SK-N-SH treated with all-trans-retinoic acid at 6 μM for 48 hours (cell line): ENCODE measurements around the gene LRMDA.

Source experiments
- ATAC-seq: fragments of 200-7000 bp; cut with Tn5 transposase; 3 replicates; pipeline ENCODE4 v1.9.1; 2020; ENCODE audit warnings: mild to moderate bottlenecking, moderate library complexity
- ARNTL ChIP-seq: fragments of 450-650 bp; formaldehyde crosslinking; IDR thresholded peaks from 2 replicates; pipeline ENCODE4 v1.5.0; 2020; ENCODE audit warnings: low read depth, mild to moderate bottlenecking, moderate library complexity, borderline replicate concordance
- BACH2 ChIP-seq: fragments of 250-450 bp; sonication (Bioruptor Pico); IDR thresholded peaks from 2 replicates; pipeline ENCODE4 v1.9.0; 2021; ENCODE audit warnings: mild to moderate bottlenecking, borderline replicate concordance
- CSDC2 ChIP-seq: fragments of 250-450 bp; sonication (Bioruptor Pico); IDR thresholded peaks from 2 replicates; pipeline ENCODE4 v1.5.0; 2020; ENCODE audit warnings: mild to moderate bottlenecking, moderate library complexity
- ESRRG ChIP-seq: fragments of 250-450 bp; sonication (Bioruptor Pico); IDR thresholded peaks from 2 replicates; pipeline ENCODE4 v1.6.1; 2021; ENCODE audit warnings: mild to moderate bottlenecking
- GLIS3 ChIP-seq: fragments of 250-450 bp; sonication (Bioruptor Pico); IDR thresholded peaks from 2 replicates; pipeline ENCODE4 v1.5.0; 2020; ENCODE audit warnings: mild to moderate bottlenecking, moderate library complexity
- OSR1 ChIP-seq: fragments of 250-450 bp; sonication (Bioruptor Pico); IDR thresholded peaks from 2 replicates; pipeline ENCODE4 v1.8.0; 2022; ENCODE audit warnings: moderate library complexity, mild to moderate bottlenecking, inconsistent platforms
- PPARA ChIP-seq: fragments of 250-450 bp; sonication (Bioruptor Pico); IDR thresholded peaks from 2 replicates; pipeline ENCODE4 v1.5.0; 2020; ENCODE audit warnings: mild to moderate bottlenecking, borderline replicate concordance
- RARB ChIP-seq: fragments of 250-450 bp; sonication (Bioruptor Pico); IDR thresholded peaks from 2 replicates; pipeline ENCODE4 v1.8.0; 2021; ENCODE audit warnings: mild to moderate bottlenecking, moderate library complexity
- SNAI2 ChIP-seq: fragments of 250-450 bp; sonication (Bioruptor Pico); IDR thresholded peaks from 2 replicates; pipeline ENCODE4 v1.5.0; 2020; ENCODE audit warnings: mild to moderate bottlenecking, moderate library complexity
- TCF4 ChIP-seq: fragments of 250-450 bp; sonication (Bioruptor Pico); IDR thresholded peaks from 2 replicates; pipeline ENCODE4 v1.8.0; 2021; ENCODE audit warnings: mild to moderate bottlenecking, moderate library complexity, borderline replicate concordance
- TOX ChIP-seq: fragments of 250-450 bp; sonication (Bioruptor Pico); IDR thresholded peaks from 2 replicates; pipeline ENCODE4 v1.8.0; 2021; ENCODE audit warnings: mild to moderate bottlenecking, moderate library complexity, borderline replicate concordance
- ZC3H10 ChIP-seq: fragments of 250-450 bp; sonication (Bioruptor Pico); IDR thresholded peaks from 2 replicates; pipeline ENCODE4 v1.5.1; 2021; ENCODE audit warnings: mild to moderate bottlenecking, moderate library complexity
- ZFP3 ChIP-seq: fragments of 250-450 bp; sonication (Bioruptor Pico); IDR thresholded peaks from 2 replicates; pipeline ENCODE4 v1.5.0; 2020; ENCODE audit warnings: mild to moderate bottlenecking, moderate library complexity
- ZFP30 ChIP-seq: fragments of 450-650 bp; formaldehyde crosslinking; IDR thresholded peaks from 2 replicates; pipeline ENCODE4 v1.5.0; 2022; ENCODE audit warnings: mild to moderate bottlenecking, moderate library complexity
- ZNF565 ChIP-seq: fragments of 450-650 bp; formaldehyde crosslinking; conservative IDR thresholded peaks from 2 replicates; pipeline ENCODE4 v1.5.0; 2020; ENCODE audit warnings: low read depth, mild to moderate bottlenecking, moderate library complexity
- ZNF70 ChIP-seq: fragments of 450-650 bp; formaldehyde crosslinking; IDR thresholded peaks from 2 replicates; pipeline ENCODE4 v1.5.0; 2020; ENCODE audit warnings: mild to moderate bottlenecking, moderate library complexity
- ZNF8 ChIP-seq: fragments of 450-650 bp; formaldehyde crosslinking; IDR thresholded peaks from 2 replicates; pipeline ENCODE4 v1.5.0; 2020; ENCODE audit warnings: mild to moderate bottlenecking, moderate library complexity
- TF ChIP-seq, protein P1 (sequence below): fragments of 250-450 bp; sonication (Bioruptor Pico); IDR thresholded peaks from 2 replicates; pipeline ENCODE4 v1.5.0; 2020; ENCODE audit warnings: mild to moderate bottlenecking, moderate library complexity
- TF ChIP-seq, protein P2 (sequence below): fragments of 250-450 bp; sonication (Bioruptor Pico); IDR thresholded peaks from 2 replicates; pipeline ENCODE4 v1.8.0; 2021; ENCODE audit warnings: low read depth, mild to moderate bottlenecking, moderate library complexity, borderline replicate concordance
- TF ChIP-seq, protein P3 (sequence below): fragments of 250-450 bp; sonication (Bioruptor Pico); IDR thresholded peaks from 2 replicates; pipeline ENCODE4 v1.5.1; 2021; ENCODE audit warnings: mild to moderate bottlenecking, moderate library complexity

The LRMDA gene

DNA sequence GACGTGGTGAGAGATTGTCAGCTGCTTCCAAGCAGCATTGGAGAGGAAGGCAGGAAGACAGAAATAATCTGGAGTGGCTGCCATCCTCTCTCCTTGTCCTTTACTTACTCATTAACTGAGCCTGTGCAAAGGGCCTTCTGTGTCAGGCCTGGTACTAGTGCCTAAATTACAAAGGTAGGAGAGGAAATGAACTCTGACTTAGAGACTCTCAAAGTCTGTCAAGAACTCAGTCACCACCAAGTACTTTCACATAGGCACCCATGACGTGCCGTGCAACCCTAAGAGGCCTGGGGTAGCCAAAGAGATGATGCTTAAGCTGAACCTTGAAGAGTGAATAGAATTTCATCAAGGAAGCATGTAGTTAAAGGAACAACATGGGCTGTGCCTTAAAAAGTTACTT lies 866.9 kb downstream of the LRMDA start (continued):
- TF ChIP-seq, protein P1, sequence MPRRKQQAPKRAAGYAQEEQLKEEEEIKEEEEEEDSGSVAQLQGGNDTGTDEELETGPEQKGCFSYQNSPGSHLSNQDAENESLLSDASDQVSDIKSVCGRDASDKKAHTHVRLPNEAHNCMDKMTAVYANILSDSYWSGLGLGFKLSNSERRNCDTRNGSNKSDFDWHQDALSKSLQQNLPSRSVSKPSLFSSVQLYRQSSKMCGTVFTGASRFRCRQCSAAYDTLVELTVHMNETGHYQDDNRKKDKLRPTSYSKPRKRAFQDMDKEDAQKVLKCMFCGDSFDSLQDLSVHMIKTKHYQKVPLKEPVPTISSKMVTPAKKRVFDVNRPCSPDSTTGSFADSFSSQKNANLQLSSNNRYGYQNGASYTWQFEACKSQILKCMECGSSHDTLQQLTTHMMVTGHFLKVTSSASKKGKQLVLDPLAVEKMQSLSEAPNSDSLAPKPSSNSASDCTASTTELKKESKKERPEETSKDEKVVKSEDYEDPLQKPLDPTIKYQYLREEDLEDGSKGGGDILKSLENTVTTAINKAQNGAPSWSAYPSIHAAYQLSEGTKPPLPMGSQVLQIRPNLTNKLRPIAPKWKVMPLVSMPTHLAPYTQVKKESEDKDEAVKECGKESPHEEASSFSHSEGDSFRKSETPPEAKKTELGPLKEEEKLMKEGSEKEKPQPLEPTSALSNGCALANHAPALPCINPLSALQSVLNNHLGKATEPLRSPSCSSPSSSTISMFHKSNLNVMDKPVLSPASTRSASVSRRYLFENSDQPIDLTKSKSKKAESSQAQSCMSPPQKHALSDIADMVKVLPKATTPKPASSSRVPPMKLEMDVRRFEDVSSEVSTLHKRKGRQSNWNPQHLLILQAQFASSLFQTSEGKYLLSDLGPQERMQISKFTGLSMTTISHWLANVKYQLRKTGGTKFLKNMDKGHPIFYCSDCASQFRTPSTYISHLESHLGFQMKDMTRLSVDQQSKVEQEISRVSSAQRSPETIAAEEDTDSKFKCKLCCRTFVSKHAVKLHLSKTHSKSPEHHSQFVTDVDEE, result no peak

GRCh38 chr10:76299501-76299900 lies 868.1 kb downstream of the LRMDA start:
- TF ChIP-seq, protein P1, result no peak
- TF ChIP-seq ZNF8 (CRISPR knock-in tag), result no peak
- TF ChIP-seq TOX (CRISPR knock-in tag), result no peak
- TF ChIP-seq, protein P2, sequence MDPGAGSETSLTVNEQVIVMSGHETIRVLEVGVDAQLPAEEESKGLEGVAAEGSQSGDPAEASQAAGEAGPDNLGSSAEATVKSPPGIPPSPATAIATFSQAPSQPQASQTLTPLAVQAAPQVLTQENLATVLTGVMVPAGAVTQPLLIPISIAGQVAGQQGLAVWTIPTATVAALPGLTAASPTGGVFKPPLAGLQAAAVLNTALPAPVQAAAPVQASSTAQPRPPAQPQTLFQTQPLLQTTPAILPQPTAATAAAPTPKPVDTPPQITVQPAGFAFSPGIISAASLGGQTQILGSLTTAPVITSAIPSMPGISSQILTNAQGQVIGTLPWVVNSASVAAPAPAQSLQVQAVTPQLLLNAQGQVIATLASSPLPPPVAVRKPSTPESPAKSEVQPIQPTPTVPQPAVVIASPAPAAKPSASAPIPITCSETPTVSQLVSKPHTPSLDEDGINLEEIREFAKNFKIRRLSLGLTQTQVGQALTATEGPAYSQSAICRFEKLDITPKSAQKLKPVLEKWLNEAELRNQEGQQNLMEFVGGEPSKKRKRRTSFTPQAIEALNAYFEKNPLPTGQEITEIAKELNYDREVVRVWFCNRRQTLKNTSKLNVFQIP (CRISPR knock-in tag), result no peak
- no peak for TF ChIP-seq PPARA
- TF ChIP-seq TCF4 (CRISPR knock-in tag), result no peak
- no peak for TF ChIP-seq ZNF565 (CRISPR knock-in tag)
- TF ChIP-seq OSR1 (CRISPR knock-in tag), result no peak
- no peak for TF ChIP-seq BACH2 (CRISPR knock-in tag)
- no peak for TF ChIP-seq ZC3H10
- TF ChIP-seq ESRRG (CRISPR knock-in tag), result no peak
- no peak for TF ChIP-seq GLIS3 (CRISPR knock-in tag)
- TF ChIP-seq, protein P3, sequence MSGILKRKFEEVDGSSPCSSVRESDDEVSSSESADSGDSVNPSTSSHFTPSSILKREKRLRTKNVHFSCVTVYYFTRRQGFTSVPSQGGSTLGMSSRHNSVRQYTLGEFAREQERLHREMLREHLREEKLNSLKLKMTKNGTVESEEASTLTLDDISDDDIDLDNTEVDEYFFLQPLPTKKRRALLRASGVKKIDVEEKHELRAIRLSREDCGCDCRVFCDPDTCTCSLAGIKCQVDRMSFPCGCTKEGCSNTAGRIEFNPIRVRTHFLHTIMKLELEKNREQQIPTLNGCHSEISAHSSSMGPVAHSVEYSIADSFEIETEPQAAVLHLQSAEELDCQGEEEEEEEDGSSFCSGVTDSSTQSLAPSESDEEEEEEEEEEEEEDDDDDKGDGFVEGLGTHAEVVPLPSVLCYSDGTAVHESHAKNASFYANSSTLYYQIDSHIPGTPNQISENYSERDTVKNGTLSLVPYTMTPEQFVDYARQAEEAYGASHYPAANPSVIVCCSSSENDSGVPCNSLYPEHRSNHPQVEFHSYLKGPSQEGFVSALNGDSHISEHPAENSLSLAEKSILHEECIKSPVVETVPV (CRISPR knock-in tag), result no peak
- no peak for TF ChIP-seq ZFP3 (CRISPR knock-in tag)
- no peak for ATAC-seq

DNA sequence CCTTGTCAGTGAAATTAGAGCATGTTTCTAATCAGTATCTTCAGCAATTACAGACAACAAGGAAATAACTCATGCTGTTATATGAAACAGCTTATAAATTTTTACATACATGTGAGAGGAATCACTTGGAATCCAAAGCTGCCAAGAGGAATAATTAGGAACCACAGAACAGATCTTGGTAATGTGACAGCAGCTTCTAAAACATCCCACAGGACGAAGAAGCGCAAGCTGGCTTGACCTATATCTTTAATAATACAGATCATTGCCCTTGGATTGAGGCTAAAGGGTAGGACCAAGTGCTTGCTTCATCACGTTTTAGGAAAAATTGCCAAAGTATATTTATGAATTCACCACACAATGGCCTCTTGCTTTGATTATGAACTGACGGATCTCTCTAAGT lies 869.8 kb downstream of the LRMDA start:
- no peak for ATAC-seq
- TF ChIP-seq SNAI2 (CRISPR knock-in tag), result no peak
- TF ChIP-seq OSR1 (CRISPR knock-in tag), result no peak
- no peak for TF ChIP-seq RARB
- no peak for TF ChIP-seq PPARA
- TF ChIP-seq, protein P3 (CRISPR knock-in tag), result no peak
- TF ChIP-seq ZFP3 (CRISPR knock-in tag), result no peak
- TF ChIP-seq, protein P1, result no peak
- no peak for TF ChIP-seq ARNTL (CRISPR knock-in tag)
- TF ChIP-seq CSDC2 (CRISPR knock-in tag), result no peak
- TF ChIP-seq, protein P2 (CRISPR knock-in tag), result no peak
- no peak for TF ChIP-seq ZC3H10
- no peak for TF ChIP-seq BACH2 (CRISPR knock-in tag)
- no peak for TF ChIP-seq ZNF565 (CRISPR knock-in tag)
- TF ChIP-seq ZFP30, result no peak
- no peak for TF ChIP-seq TOX (CRISPR knock-in tag)
- no peak for TF ChIP-seq ZNF8 (CRISPR knock-in tag)
- TF ChIP-seq ZNF70, result no peak
